CD4-positive, alpha-beta T cell treated with Interleukin-6 for 4 hours (primary cell): ENCODE measurements around the gene TBPL2.
"Not testable (repeated sequence)": the region's sequence is repeated elsewhere in the genome, so short reads cannot be mapped to it uniquely, and the experiment has no call there.

ENCODE experiments used
- DNase-seq: peaks from one replicate; pipeline ENCODE4 v3.0.0-alpha.2; 2020; ENCODE audit warnings: mixed read lengths

The TBPL2 gene

DNA sequence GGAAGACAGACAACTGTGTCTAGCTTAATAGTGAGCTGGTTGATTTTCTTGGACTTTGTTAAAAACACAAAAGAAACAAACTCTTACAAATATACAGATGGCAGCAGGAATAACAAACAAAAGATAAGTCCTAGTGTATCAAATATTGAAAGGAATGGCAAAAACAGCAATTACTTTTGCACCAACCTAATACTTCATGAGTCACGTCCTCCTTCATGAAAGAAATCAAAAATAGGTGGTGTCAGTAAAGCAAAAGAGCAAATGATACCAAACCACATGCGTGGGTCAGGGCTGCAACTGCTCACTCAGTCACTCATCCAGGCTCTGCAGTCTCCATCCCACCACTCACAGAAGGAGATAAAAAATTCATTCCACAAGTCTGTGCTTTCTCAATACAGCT is 40.6 kb downstream of the TBPL2 start:
- no peak for DNase-seq

GRCh38 chr14:55399183-55399582 is 41.2 kb downstream of the TBPL2 start:
- DNase-seq, result no peak

GRCh38 chr14:55398679-55399078 is 41.7 kb downstream of the TBPL2 start:
- no peak for DNase-seq

DNA sequence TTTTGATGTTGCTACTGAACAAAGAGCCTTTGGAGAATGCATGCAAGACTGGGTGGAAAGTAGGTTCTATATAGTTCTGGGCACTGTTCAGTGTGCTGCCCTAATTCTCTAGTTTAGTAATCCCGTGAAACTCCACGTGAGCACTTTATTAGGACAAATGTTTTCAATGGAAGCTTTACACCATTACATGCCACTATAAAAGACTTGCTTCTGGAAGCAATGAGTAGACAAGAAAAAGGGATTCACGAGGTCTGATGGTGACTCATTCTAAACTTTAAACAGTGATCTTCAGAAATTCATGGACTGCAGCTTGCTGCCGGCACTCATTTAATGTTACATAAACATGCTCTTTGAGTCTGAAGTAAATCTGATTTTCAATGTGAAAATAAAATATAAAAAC is 51.1 kb downstream of the TBPL2 start:
- no peak for DNase-seq

- no peak for DNase-seq
Measured at GRCh38 chr14:55388160-55388559, 52.3 kb downstream of the TBPL2 start.

DNA sequence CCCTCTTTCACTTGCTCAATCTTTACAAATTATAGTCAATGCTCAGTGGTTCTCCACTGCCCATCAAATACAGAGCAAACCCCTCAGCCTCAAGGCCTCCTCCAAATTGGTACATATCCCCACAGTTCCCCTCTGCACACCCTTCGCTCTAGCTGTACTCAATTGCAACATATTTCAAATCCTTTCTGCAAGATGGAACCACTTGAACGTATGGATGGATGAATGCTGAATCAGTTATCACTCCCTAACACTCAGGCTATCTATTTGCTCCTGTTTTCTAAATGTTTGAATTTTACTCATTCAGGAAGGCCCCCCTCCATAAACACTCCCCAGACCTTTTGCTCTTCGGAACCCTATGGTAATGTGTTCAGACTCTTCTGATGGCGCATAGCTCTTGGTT is 53.3 kb downstream of the TBPL2 start:
- DNase-seq, result no peak

DNA sequence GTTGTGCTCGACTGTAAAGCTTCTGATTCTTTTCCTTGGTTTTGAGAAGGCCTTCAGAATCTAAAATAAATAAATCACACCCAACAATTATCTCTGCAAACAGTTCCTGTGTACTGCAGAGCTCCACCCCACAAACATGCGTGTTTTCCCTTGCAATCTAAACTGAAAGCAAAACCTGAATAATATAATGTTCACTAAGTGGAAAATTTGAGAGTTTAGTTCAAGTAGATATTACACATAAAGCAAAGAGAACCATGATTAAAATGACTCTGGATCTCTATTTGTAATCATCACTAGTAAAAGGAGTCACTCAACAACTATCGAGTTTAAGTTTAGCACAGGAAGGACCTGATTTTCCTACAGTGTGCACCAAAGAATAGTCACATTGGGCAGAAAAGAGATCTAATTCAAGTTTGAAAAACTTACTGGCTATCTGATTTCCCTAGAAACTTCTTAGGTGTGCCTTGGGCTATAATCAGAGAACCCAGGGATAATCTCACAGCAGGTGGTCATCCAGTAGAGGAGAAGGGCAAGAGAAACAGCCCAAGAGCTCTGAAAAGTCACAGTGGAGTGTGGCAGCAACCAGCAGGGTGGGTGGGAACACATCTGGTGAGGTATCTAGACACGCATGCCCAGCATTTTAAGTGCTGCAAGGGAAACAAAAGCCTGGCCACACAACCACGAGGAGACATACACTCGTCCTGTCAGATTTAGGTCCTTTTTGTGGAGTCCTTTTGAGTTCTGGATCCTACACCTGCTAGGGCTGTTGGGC is 54.2 kb downstream of the TBPL2 start:
- DNase-seq, result no peak

DNA sequence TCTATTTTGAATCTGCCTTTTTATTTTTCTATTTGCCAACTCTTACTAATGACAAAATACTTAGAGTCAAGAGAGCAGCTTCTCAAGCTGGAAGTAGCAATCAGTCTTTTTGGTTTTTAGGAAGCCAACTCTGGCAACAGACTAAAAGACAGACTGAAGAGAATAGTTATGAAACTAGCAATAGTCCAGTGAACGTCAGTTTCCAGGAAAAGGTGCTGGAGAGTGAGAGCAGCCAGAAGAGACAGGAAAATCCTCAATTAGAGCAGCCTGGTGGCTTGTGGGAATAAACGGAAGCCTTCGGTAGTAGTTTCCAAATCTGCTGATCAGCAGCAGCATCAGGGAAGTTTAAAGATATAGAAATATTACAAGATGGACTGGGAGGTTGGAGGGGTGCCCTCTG is 55.9 kb downstream of the TBPL2 start:
- no peak for DNase-seq

- DNase-seq, result no peak
Measured at GRCh38 chr14:55383541-55384140, 56.8 kb downstream of the TBPL2 start.

DNA sequence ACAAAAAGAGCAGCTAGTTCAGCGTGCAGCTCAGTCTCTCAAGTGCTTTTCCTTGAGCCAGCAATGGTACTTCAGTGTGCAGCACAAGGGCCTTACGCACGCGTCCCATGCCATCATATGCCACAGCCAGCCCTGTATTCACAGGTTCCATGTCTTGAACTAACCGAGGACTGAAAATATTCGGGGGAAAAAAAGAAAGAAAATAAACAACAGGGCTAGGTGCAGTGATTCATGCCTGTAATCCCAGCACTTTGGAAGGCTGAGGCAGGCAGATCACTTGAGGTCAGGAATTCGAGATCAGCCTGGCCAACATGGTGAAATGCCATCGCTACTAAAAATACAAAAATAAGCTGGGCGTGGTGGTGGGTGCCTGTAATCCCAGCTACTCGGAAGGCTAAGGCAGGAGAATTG is 57.4 kb downstream of the TBPL2 start:
- not testable (repeated sequence) for DNase-seq

GRCh38 chr14:55382483-55382882 is 57.9 kb downstream of the TBPL2 start:
- DNase-seq, result no peak

GRCh38 chr14:55381561-55381960 is 58.9 kb downstream of the TBPL2 start:
- DNase-seq, result no peak

- no peak for DNase-seq
Measured at GRCh38 chr14:55381040-55381439, 59.4 kb downstream of the TBPL2 start.

DNA sequence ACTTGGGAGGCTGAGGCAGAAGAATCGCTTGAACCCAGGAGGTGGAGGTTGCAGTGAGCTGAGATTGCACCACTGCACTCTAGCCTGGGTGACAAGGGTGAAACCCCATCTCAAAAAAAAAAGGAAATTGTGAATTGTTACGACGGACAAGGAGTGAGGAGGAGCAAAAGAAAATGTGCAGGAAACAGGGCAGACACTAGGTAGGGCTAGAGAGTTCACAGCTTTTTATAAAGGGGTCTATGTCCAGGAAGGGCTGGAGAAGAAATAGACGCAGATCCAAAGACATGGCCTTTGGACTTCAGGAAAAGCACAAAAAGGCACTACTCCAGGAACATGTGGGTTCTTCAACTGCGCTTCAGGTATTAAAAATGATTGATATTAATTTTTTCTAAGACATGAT is 63.2 kb downstream of the TBPL2 start:
- DNase-seq, result no peak

- DNase-seq, result no peak
Measured at GRCh38 chr14:55374771-55375170, 65.6 kb downstream of the TBPL2 start.

- peak; percentile 19 for DNase-seq
Measured at GRCh38 chr14:55373784-55374705, 66.4 kb downstream of the TBPL2 start.

- DNase-seq, result no peak
Measured at GRCh38 chr14:55372825-55373224, 67.6 kb downstream of the TBPL2 start.

DNA sequence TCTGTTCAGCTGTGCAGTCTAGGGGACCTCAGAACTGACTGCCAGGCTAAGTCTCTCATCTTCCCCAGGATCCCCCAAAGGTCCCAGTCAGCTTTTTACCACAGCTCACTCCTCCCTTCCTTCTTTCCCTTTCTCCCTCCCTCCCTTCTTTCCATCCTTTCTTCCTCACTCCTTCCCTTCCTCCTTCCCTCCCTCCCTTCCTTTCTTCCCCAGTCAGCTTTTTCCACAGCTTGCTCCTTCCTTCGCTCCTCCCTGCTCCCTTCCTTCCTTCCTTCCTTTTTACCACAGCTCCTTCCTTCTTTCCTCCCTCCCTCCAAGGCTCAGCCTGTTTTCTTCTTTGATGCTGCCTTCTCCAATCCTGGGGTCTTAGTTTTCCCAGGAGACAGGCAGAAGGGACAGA is 68.0 kb downstream of the TBPL2 start:
- DNase-seq, result no peak

- DNase-seq, result no peak
Measured at GRCh38 chr14:55370883-55371455, 69.4 kb downstream of the TBPL2 start.

- no peak for DNase-seq
Measured at GRCh38 chr14:55366271-55366670, 74.1 kb downstream of the TBPL2 start.
